Thyroid gland (tissue), 4 donors: ENCODE measurements around the gene ACHE.

Experiments
- POLR2A ChIP-seq, 2 donors: fragments of 450-650 bp; IDR thresholded peaks; one replicate each; pipeline ENCODE4 v1.6.1; 2017; ENCODE audit warnings: antibody characterized with exemption in 2 of 2, mild to moderate bottlenecking in 2 of 2, moderate library complexity in 1 of 2
- TF ChIP-seq, protein P1 (sequence below), 6 experiments: fragments of 200-600 bp in 3 of 6; fragments of 450-650 bp in 3 of 6; sonication (generic) in 3 of 6; IDR thresholded peaks; one replicate each; pipeline ENCODE4 v1.5.1; 2016 to 2019; ENCODE audit warnings: antibody characterized with exemption in 6 of 6, mild to moderate bottlenecking in 2 of 6, inconsistent platforms in 1 of 6, moderate library complexity in 1 of 6

DNA sequence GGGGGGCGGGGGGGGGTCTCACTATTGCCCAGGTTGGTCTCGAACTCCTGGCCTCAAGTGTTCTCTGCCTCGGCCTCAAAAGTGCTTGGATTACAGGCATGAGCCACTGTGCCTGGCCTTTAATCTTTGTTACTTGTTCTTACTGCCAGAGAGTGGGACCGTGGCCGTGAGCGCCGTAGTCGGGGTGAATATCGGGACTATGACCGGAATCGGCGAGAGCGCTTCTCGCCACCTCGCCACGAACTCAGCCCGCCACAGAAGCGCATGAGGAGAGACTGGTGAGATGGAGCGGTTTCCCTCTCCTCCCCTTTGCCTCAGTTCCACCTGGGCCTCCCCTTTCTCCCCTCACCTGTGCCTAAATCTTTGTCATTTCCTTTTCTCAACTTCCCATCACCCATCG, 14.6 kb downstream of the ACHE start:
- TF ChIP-seq, protein P1, sequence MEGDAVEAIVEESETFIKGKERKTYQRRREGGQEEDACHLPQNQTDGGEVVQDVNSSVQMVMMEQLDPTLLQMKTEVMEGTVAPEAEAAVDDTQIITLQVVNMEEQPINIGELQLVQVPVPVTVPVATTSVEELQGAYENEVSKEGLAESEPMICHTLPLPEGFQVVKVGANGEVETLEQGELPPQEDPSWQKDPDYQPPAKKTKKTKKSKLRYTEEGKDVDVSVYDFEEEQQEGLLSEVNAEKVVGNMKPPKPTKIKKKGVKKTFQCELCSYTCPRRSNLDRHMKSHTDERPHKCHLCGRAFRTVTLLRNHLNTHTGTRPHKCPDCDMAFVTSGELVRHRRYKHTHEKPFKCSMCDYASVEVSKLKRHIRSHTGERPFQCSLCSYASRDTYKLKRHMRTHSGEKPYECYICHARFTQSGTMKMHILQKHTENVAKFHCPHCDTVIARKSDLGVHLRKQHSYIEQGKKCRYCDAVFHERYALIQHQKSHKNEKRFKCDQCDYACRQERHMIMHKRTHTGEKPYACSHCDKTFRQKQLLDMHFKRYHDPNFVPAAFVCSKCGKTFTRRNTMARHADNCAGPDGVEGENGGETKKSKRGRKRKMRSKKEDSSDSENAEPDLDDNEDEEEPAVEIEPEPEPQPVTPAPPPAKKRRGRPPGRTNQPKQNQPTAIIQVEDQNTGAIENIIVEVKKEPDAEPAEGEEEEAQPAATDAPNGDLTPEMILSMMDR (IDR thresholded peaks at IDR 0.05): no peak
- TF ChIP-seq POLR2A (IDR thresholded peaks at IDR 0.05): no peak
